GM19240 (cell line): Measurements from ENCODE around the gene OR11H7.
"Not testable (repeated sequence)": the region's sequence is repeated elsewhere in the genome, so short reads cannot be mapped to it uniquely, and the experiment has no call there.

ENCODE experiments used
- DNase-seq: peaks from one replicate; pipeline ENCODE4 v3.0.0; 2011; ENCODE audit warnings: low spot score; ENCODE audit not compliant: insufficient read length

The OR11H7 gene

GRCh38 chr14:20228681-20229080 lies at the start of gene OR11H7:
TSS of gene OR11H7 (plus strand) at chr14:20228981.
- DNase-seq: no peak

- no peak for DNase-seq
These were observed 49.6 kb upstream of the OR11H7 start for GRCh38 chr14:20179218-20179617.

GRCh38 chr14:20179880-20180279 lies 48.9 kb upstream of the OR11H7 start:
- no peak for DNase-seq

- DNase-seq: no peak
These were observed 48.3 kb upstream of the OR11H7 start for GRCh38 chr14:20180486-20180885.

GRCh38 chr14:20184181-20184580 lies 44.6 kb upstream of the OR11H7 start:
- DNase-seq: no peak

- DNase-seq: no peak
These were observed 38.2 kb upstream of the OR11H7 start, which contains the start of gene OR11G2 for GRCh38 chr14:20190596-20190995. TSS of gene OR11G2 (plus strand) at chr14:20190896. CDS start at chr14:20197438, 6,542 bp downstream.

GRCh38 chr14:20191396-20191795 lies 37.4 kb upstream of the OR11H7 start:
- no peak for DNase-seq

GRCh38 chr14:20194101-20194500 lies 34.7 kb upstream of the OR11H7 start:
- DNase-seq: no peak

- not testable (repeated sequence) for DNase-seq
These were observed 33.6 kb upstream of the OR11H7 start for GRCh38 chr14:20195170-20195569.

GRCh38 chr14:20195911-20196310 lies 32.9 kb upstream of the OR11H7 start:
- DNase-seq: no peak

GRCh38 chr14:20197459-20197858 lies 31.3 kb upstream of the OR11H7 start:
- DNase-seq: no peak

GRCh38 chr14:20198991-20199390 lies 29.8 kb upstream of the OR11H7 start:
- DNase-seq: no peak

GRCh38 chr14:20204721-20205120 lies 24.1 kb upstream of the OR11H7 start:
- DNase-seq: no peak

GRCh38 chr14:20209595-20209994 lies 19.2 kb upstream of the OR11H7 start:
- DNase-seq: no peak

- DNase-seq: not testable (repeated sequence)
These were observed 16.4 kb upstream of the OR11H7 start for GRCh38 chr14:20212406-20212805.

GRCh38 chr14:20215196-20215595 lies 13.6 kb upstream of the OR11H7 start:
- DNase-seq: no peak

GRCh38 chr14:20219033-20219432 lies 9.7 kb upstream of the OR11H7 start:
- no peak for DNase-seq

GRCh38 chr14:20223410-20223809 lies 5.4 kb upstream of the OR11H7 start, which contains the start of gene OR11H6:
TSS of gene OR11H6 (plus strand) at chr14:20223710. CDS start at chr14:20223710, 0 bp downstream.
- no peak for DNase-seq

GRCh38 chr14:20235415-20235814 lies 6.6 kb downstream of the OR11H7 start:
- DNase-seq: not testable (repeated sequence)

GRCh38 chr14:20247646-20248246 lies 19.0 kb downstream of the OR11H7 start:
- no peak for DNase-seq

- no peak for DNase-seq
These were observed 33.9 kb downstream of the OR11H7 start for GRCh38 chr14:20262642-20263128.

GRCh38 chr14:20264361-20264760 lies 35.6 kb downstream of the OR11H7 start:
- not testable (repeated sequence) for DNase-seq

- DNase-seq: no peak
These were observed 45.3 kb downstream of the OR11H7 start for GRCh38 chr14:20274062-20274461.
